ENCODE data around the gene HSD17B14.
A peak's percentile ranks its signal among the peaks of the same experiment; 100 is the strongest.
"Not testable (repeated sequence)": the region's sequence is repeated elsewhere in the genome, so short reads cannot be mapped to it uniquely, and the experiment has no call there.

Gene HSD17B14

DNA sequence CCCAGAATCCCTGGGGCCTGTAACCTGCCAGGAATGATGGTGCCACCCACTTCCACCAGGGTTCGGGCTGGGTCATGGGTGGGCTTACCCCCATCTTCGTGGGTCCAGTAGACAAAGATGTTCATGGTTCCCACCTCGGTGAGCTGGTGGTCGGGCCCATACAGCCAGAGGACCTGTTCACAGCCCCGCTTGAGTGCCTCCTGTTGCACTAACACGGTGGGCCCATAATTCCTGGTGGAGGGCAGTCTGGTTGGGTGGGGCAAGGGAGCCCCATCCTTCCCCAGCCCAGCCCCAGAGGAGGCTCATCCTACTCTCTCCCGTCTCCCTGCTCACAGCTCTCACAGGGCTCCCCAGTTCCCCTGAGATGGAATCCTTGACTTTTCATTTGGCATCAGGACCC, 39.2 kb downstream of the HSD17B14 start:
- no peak for DNase-seq (ENCODE audit: low spot score)

DNA sequence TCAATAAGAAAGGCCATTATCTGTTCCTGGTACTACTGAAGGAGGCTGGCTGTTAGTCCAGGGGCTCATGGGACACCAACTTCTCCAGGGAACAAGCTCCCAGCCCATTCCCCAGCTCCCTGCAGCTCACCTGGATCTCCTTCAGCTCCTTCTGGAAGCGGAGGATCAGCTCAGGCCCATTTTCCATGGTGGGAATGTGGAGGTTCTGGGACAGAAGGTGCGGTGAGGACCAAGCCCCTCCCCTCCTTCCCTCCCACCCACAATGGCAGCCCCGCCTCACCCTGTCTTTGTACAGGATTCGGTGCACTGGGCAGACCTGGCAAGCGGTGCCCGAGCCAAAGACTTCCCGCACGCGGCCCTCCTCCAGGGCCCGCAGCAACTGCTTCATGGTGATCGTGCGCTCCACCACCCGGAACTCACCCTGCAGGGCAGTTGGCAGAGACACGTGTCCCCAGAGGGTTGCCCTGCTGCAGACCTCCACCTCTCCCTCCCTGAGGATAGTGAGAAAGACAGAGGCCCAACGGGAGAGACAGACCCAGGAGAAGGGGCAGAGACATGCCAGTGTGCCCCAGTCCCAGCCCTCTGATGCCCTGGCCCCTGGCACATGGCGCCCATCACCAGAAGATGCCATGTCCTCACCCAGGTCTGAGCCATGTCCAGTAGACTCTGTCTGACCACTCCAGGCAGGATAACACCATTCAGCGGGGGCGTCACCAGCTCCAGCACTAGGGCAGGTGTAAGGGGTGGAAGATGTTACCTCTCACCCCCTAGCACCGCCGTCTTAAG, 39.8 kb downstream of the HSD17B14 start:
- DNase-seq (ENCODE audit: low spot score) = no peak

DNA sequence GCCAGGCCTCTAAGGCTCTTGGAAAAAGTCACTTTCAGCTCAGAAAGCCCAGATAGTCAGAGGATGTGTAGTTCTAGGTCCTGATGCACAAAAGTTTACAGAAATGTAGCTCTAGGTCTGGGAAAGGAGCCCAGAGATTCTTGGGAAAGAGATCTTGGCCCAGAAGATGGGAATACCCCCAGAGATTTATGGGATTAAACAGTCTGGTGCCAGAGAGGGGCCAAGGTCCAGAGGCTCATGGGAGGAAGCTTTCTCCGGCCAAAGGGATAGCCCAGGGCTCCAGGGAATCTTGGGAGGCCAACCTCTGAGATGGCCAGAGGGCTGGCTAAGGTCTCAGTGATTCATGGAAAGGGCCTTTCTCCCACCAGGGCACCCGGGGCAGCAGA, 40.6 kb downstream of the HSD17B14 start:
- no peak for DNase-seq (ENCODE audit: low spot score)

DNA sequence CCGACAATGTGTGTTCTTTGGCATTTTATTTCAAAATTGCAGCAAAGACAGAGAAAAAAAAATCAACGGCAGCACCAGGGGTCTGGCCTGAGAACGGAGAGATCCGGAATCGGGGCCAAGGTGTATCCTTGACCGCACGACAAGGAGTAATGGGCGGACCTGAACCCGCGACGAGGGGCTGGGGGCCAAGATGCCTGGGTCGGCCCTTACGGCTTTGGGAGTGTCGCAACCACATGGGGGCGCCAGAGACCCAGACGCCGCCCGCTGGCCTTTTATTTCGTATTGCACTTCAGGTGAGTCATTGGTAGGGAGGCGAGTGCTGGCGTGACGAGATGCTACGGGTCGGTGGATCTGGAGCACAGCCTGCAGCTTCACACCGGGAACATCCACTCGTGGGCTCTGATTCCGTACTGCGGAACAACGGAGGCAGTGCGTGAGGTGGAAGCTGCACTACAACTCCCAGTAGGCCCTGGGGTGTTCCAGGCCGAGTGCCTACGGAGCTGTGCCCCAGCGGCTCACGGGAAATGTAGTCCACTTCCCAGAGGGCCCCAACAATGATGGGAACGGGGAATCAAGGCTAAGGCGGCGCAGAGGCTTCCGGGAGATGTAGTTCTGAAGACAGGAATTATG, 41.1 kb downstream of the HSD17B14 start:
- DNase-seq (ENCODE audit: low spot score) = peak; percentile 87

DNA sequence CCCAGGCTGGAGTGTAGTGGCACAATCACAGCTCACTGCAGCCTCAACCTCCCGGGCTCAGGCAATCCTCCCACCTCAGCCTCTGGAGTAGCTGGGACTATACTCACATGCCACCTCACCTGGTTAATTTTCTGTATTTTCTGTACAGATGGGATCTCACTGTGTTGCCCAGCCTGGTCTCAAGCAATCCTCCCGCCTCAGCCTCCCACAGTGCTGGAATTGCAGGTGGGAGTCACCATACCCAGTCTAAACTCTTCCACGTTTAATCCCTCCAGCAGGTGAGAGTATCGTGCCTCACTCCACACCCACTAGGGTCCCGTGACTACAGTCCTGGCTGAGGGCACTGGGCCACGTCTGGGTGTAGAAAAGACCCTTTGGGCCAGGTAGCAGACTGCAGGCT, 42.0 kb downstream of the HSD17B14 start:
- no peak for DNase-seq (ENCODE audit: low spot score)

DNA sequence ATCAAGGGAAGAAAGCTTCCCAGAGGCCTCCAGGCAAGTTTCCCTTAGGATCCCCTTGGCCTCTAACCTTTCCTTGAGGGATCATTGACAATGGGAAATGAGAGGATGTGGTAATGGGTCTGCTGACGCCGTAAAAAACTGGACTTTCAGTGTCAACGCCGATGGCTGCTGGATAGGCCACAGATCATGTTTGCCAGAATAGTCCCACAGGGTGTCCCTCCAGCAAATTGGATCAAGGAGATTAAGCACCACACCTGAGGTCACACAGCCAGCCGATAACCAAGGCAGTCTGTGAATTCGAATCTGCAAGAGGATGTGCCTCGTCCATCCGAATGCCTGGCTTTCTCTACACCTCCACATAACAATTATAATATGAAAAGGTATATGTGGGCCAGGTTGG, 43.0 kb downstream of the HSD17B14 start:
- no peak for DNase-seq (ENCODE audit: low spot score)

DNA sequence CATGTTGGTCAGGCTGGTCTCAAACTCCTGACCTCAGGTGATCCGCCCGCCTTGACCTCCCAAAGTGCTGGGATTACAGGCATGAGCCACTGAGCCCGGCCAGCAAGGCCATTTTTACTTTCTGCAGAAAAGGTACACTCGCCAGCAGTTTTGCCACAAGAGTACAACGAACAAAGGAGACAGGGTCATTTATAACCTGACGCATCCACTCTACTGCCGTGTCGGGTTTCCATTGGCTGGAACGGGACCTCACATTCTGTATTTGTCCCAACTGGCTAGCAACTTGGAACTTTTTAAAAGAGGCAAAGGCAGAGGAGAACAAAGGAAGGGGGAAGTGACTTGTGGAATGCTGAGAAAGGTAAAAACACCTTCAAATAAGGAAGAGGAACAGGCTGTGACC, 49.0 kb downstream of the HSD17B14 start:
- not testable (repeated sequence) for DNase-seq (ENCODE audit: low spot score)

DNA sequence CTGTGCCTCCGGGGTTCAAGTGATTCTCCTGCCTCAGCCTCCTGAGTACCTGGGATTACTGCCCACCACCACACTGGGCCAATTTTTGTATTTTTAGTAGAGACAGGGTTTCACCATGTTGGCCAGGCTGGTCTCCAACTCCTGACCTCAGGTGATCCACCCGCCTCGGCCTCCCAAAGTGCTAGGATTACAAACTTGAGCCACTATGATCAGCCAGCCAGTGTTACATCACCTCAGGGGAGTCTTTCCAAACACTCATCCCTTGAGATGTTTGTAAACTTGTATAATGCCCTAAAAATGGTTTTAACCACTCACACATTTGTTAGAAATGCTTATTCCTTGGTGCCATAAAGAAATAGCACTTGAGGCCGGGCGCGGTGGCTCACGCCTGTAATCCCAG, 49.9 kb downstream of the HSD17B14 start:
- not testable (repeated sequence) for DNase-seq (ENCODE audit: low spot score)

DNA sequence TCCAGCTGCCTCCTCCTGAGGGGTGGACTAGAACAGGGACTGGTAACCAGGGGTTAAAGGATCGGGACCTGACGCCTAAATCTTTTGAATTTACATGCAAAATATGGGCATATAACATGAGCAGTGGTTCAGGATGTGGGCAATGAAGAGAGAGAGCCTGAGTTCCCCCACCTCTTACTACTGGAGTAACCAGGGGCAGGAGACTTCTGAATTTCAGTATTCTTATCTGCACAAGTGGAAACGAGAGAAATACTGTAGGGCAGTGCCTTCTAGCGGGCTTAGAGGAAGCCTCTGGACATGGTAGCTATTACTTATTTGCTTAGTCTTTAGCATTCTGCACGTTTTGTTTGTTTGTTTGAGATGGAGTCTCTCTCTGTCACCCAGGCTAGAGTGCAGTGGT, 51.8 kb downstream of the HSD17B14 start:
- no peak for DNase-seq (ENCODE audit: low spot score)

DNA sequence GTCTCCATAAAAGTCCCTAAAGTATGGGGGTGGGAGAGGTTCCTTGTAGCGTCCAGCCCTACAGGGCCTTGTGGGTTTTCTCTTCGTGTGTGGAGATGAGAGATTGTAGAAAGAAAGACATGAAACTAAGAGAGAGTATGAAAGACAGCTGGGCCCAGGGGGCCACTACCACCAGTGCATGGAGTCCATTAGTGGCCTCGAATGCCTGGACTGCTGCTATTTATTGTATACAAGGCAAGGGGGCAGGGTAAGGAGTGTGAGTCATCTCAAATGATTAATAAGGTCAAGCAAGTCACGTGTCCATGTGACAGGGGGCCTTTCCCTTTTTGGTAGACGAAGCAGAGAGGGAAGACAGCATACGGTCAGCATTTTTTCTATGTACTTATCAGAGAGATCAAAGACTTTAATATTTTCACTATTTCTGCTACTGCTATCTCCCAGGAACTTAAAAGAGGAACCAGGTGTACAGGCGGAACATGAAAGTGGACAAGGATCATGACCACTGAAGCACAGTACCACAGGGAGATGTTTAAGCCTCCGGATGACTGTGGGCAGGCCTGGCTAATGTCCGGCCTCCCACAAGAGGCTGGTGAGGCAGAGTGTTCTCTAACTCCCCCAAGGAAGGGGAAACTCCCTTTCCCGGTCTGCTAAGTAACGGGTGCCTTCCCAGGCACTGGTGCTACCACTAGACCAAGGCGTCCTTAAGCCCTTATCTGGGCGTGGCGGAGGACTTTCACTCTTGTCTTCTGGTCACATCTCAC, 55.5 kb downstream of the HSD17B14 start:
- DNase-seq (ENCODE audit: low spot score) = no peak

DNA sequence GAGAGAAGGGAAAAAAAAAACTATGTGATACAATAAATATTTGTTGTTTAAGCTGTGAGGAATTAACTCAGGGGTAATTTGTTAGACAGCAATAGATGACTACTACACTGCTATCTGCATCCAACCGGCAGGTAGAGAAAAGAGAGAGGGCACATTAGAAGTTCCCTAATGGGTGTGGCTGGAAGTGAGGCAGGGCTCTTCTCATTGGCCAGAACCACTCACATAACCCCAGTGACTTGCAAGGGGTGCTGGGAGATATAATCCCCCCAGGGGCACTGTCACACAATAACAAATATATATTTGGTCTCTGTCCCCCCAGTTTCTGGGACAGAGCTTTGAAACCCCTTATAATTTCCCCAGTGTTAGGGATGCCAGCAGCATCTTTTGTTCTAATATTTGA, 56.7 kb downstream of the HSD17B14 start:
- DNase-seq (ENCODE audit: low spot score) = no peak

DNA sequence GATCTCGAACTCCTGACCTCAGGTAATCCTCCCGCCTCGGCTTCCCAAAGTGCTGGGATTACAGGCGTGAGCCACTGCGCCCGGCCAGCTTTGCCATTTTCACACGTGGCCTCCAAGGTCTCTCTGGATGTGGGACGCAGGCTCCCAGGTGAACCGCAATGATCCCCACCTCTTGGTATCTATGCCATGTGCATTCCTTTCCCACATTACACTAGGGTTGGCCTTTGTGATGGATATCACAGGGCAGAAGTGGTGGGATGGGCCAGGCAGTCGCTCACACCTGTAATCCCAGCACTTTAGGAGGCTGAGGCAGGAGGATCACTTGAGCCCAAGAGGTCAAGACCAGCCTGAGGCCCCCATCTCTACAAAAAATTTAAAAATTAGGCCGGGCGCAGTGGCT, 58.6 kb downstream of the HSD17B14 start:
- no peak for DNase-seq (ENCODE audit: low spot score)

DNA sequence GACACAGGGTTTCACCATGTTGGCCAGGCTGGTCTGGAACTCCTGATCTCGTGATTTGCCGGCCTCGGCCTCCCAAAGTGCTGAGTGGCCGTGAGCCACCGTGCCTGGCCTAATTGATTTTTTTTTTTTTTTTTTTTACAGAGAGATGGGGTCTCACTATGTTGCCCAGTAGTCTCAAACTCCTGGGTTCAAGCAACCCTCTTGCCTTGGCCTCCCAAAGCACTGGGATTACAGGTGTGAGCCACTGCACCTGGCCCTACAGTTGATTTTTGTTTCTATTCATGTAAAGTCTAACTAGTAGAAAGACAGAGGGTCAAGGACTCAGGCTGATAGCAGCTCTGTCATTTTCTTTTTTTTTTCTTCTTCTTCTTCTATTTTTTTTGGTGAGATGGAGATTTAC, 59.2 kb downstream of the HSD17B14 start:
- no peak for DNase-seq (ENCODE audit: low spot score)

DNA sequence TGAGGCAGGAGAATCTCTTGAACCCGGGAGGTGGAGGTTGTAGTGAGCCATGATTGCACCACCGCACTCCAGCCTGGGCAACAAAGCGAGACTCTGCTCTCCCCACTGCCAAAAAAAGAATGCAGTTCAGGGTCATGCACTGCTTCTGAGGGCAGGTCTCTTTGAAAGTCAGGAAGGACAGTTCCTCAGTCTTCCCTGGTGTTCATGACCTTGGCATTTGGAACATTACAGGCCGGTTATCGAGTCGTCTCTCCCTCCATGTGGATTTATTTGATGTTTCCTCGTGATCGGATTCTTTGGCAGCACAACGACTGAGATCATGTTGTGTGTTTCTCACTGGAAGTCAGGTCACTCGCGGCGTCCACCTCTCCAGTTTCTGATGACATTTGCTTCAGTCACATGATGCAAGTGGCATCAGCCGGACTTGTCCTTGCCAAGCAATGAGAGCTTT, 63.8 kb downstream of the HSD17B14 start:
- DNase-seq (ENCODE audit: low spot score) = no peak

DNA sequence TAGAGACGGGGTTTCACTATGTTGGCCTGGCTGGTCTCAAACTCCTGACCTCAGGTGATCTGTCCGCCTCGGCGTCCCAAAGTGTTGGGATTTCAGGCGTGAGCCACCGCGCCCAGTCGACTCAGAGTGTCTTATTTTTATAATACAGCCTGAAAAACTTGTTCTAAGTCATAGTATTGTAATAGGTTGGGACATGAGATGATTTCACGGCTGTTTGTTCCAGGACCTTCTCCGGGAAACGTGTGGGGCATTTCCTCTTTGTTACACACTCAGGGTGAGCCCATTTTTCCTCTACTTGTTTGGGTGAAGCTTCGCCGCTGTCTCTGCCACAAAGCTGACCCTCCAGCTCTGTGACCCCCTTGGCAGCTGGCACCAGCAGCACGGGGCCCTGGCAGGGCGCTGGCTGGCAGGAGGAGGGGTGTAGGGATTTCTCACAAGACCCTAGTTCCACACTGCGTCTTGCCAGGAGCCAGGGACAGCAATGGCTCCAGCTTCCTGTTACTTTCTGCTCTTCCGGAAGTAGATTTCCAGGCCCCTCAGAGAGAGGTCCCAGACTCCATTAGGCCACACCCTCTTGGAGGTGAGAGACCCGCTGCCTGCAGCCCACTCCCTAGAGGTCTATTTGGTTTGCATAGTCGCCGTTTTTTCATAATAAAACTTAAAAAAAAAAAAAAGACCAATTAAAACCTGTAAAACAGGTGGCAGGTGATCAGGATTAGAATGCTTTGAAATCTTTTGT, 65.4 kb downstream of the HSD17B14 start:
- DNase-seq (ENCODE audit: low spot score) = no peak

DNA sequence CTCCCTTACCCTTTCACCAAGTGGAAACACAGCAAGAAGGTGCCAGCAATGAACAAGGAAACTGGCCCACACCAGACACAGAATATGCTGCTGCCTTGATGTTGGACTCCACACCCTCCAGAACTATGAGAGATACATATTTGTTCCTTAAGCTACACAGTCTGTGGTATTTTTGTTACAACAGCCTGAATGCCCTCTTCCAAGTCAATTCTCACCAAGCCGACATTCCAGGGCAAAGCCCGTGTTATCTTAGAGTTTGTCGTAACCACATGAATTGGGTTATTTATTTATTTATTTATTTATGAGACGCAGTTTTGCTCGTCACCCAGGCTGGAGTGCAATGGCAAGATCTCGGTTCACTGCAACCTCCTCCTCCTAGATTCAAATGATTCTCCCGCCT, 66.0 kb downstream of the HSD17B14 start:
- no peak for DNase-seq (ENCODE audit: low spot score)

DNA sequence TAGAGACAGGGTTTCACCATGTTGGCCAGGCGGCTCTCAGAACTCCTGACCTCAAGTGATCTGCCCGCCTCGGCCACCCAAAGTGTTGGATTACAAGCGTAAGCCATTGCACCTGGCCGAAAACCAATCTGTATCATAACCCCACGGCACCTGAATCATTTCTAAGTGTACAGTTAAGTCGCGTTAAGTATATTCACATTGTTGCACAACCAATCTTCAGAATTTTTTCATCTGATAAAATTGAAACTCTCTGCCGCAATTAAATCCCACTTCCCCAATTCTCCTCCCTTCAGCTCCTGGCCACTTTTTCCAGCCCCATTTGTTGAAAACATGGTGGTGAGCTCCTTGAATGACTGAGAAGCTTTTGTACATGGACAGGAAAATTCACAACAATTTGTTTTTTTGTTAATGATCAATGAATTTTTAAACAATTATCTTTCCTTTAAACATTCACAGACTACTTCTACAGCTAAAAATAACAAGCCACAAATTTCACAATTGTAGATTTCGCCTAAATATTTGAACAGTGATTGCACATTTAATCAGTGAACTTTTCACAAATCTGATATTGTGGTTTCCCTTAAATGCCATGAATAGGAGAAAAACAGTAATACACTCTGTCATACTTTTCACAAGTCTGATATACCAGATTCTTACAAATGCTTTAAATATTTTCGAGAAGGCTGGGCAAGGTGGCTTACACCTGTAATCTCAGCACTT, 67.1 kb downstream of the HSD17B14 start:
- DNase-seq (ENCODE audit: low spot score) = no peak

DNA sequence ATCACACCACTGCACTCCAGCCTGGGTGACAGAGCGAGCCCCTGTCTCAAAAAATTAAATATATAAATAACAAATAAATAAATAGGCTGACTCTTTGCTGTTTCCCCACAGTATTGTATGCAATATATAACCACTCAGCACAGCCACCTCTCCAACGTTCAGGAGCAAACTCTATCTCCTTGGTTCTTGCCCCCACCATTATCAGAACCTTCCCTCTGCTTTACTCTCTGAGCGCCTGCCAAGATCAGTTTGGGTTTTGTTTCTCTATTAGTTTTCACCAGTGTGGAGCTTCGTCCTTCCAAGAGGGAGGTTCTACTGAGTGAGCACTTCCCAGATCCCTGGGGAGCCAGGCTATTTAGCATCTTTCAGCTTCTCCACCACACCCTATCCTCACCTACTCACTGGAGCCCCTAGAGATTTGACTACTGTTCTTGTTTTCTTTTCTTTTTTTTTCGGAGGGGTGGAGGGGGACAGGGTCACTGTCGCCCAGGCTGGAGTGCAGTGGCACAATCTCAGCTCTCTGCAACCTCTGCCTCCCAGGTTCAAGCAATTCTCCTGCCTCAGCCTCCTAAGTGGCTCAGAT, 68.0 kb downstream of the HSD17B14 start:
- not testable (repeated sequence) for DNase-seq (ENCODE audit: low spot score)

DNA sequence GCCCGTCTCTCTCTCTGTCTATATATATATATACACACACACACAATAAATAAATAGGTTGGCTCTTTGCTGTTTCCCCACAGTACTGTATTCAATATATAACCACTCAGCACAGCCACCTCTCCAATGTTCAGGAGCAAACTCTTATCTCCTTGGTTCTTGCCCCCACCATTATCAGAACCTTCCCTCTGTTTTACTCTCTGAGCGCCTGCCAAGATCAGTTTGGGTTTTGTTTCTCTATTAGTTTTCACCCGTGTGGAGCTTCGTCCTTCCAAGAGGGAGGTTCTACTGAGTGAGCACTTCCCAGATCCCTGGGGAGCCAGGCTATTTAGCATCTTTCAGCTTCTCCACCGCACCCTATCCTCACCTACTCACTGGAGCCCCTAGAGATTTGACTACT, 70.5 kb downstream of the HSD17B14 start:
- DNase-seq (ENCODE audit: low spot score) = not testable (repeated sequence)

Measured in HuH-7 (cell line).